Lower lobe of right lung (tissue), 2 donors: Measurements from ENCODE around the gene ORMDL3. TPM values are rescaled to one million over a fixed set of nuclear protein-coding genes. Genes with fewer than 3 reads are reported as not detected.

Experiments
- ATAC-seq, 2 donors: fragments of 200-7000 bp; cut with Tn5 transposase; one replicate each; pipeline ENCODE4 v1.9.1; 2020 to 2022; ENCODE audit warnings: mild to moderate bottlenecking in 2 of 2, moderate library complexity in 2 of 2
- DNase-seq: peaks from one replicate; pipeline ENCODE4 v3.0.0-alpha.2; 2020
- H3K27ac ChIP-seq: fragments of 200-600 bp; one replicate; pipeline ENCODE4 v1.8.0; 2022
- H3K27me3 ChIP-seq: fragments of 200-600 bp; one replicate; pipeline ENCODE4 v1.8.0; 2022; ENCODE audit warnings: low read depth
- H3K36me3 ChIP-seq: fragments of 200-600 bp; one replicate; pipeline ENCODE4 v1.8.0; 2022; ENCODE audit warnings: mild to moderate bottlenecking
- H3K4me1 ChIP-seq: fragments of 200-600 bp; one replicate; pipeline ENCODE4 v1.8.0; 2022
- H3K4me3 ChIP-seq: fragments of 200-600 bp; one replicate; pipeline ENCODE4 v1.8.0; 2022; ENCODE audit warnings: mild to moderate bottlenecking
- H3K9me3 ChIP-seq: fragments of 200-600 bp; one replicate; pipeline ENCODE4 v1.8.0; 2022
- intact Hi-C: fragments of 100-400 bp; cut with DNase I; formaldehyde crosslinking; loops from one replicate; pipeline ENCODE4 v1.11.0; 2022
- long read RNA-seq: library from polyadenylated mRNA; unstranded; transcript quantifications from one replicate; pipeline ENCODE4 v2.0.0, GENCODE V29; 2021
- total RNA-seq: library from RNA; stranded (reverse); fragmentation: NEBNext Ultra II Directional; extraction: Animal tissue kit (Norgen Biotek cat#: 25700); gene quantifications from one replicate; pipeline ENCODE4 v1.2.1, GENCODE V29; 2021
- TF ChIP-seq, protein P1 (sequence below): fragments of 200-600 bp; IDR thresholded peaks from one replicate; pipeline ENCODE4 v1.8.0; 2022; ENCODE audit warnings: antibody characterized with exemption, mild to moderate bottlenecking
- donor health status: DM: no; HTN: yes; CAD: no; lungs with severe emphysema.

ORMDL3 gene
- total RNA-seq = 61.3 TPM
- long read RNA-seq, partial matches to known transcripts = 2 of 13 reads
- long read RNA-seq, other reads (novel, unspliced or antisense) = 7 of 13 reads

DNA sequence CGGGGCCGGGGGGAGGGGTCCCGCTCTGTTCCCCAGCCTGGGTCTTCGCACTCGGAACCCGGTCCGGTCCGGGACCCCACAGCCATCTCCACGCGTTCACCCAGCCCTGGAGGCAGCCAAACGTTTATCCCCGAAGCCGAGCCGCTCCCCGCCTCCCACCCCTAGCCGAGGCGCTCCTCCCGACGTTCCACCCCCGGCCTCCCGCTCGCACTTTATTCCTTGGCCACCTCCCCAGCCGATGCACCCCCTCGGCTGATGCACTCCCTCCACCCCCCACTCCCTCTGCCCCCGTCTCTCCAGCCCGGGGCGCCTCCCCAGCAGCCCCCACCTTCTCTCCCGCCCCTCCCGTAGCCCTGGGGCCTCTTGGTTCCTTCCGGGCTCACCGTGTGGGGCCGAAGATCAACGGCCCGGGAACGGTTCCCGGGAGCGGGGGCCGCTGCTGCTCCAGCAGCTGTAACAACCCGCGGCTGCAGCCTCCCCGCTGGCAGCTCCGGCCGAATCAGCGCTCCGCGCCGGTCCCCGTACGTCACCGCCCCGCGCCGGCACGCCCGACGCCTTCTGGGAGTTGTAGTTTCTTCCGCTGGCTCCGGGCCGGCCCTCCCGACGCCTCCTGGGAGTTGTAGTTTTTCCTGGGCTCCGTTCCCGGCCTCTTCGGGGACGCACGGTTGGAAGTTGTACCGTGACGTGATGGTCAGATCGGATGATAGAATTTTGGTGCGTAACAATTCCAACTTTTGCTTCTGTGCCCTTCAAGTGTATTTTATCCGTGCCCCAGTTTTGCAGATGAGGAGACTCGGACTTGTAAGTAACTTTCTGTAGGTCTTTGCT lies at the start of gene ORMDL3, which contains the start of gene LRRC3C:
Gene ORMDL3 (minus strand): TSS at position 501 of the 828 bp plus-strand sequence. CDS start 3,398 bp downstream, outside the sequence.
Gene LRRC3C (plus strand): TSS at position 632 of the 828 bp plus-strand sequence. CDS start 13,792 bp downstream, outside the sequence.
- H3K27me3 ChIP-seq = no peaks in the 10 kb centered on the region
- TF ChIP-seq, protein P1, sequence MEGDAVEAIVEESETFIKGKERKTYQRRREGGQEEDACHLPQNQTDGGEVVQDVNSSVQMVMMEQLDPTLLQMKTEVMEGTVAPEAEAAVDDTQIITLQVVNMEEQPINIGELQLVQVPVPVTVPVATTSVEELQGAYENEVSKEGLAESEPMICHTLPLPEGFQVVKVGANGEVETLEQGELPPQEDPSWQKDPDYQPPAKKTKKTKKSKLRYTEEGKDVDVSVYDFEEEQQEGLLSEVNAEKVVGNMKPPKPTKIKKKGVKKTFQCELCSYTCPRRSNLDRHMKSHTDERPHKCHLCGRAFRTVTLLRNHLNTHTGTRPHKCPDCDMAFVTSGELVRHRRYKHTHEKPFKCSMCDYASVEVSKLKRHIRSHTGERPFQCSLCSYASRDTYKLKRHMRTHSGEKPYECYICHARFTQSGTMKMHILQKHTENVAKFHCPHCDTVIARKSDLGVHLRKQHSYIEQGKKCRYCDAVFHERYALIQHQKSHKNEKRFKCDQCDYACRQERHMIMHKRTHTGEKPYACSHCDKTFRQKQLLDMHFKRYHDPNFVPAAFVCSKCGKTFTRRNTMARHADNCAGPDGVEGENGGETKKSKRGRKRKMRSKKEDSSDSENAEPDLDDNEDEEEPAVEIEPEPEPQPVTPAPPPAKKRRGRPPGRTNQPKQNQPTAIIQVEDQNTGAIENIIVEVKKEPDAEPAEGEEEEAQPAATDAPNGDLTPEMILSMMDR = no peak
- intact Hi-C loops = no loop called here

GRCh38 chr17:39975801-39976200 lies 48.4 kb upstream of the ORMDL3 start:
- no peak overlapping the region for H3K27ac ChIP-seq
- DNase-seq (no peak), ATAC-seq (no peak)
- TF ChIP-seq, protein P1 = no peak
- H3K4me1 ChIP-seq = peaks cover 7% of the 10 kb centered on the region
- H3K27me3 ChIP-seq = no peaks in the 10 kb centered on the region
- no peak overlapping the region for H3K4me3 ChIP-seq
- H3K9me3 ChIP-seq = no peaks in the 10 kb centered on the region
- H3K36me3 ChIP-seq = no peaks in the 10 kb centered on the region
- intact Hi-C loops = no loop called here

More for the DNA sequence above, at the start of gene ORMDL3, which contains the start of gene LRRC3C:
- ATAC-seq (peak; percentile 92 to 95), DNase-seq (peak; percentile 95)
- Histone ChIP-seq H3K36me3 (peaks cover 19% of the 10 kb centered on the region), H3K27ac (peak within 1 kb of the TSS; percentile 96), H3K9me3 (no peaks in the 10 kb centered on the region), H3K4me3 (peak within 1 kb of the TSS; percentile 87), H3K4me1 (peaks cover 54% of the 10 kb centered on the region)

DNA sequence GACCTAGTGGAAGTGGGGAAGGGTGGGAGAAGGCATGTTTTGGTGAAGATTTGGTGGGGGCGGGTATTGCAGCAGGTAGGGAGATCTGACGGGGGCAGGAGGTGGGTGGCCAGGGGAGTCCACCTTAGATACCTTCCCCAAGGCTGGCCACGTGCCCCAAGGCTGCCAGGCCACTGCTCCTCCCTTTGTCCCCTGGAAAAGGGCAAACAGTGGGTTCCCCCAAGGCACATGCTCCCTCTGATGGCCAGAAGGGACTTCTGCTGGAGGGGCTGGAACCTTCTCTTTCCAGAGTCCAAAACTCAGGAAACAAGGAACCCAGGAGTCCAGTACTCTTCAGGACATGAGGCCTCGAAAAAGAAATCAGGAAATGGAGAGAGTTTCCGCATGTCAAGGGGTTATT lies 47.0 kb upstream of the ORMDL3 start:
- no peaks in the 10 kb centered on the region for H3K9me3 ChIP-seq
- ATAC-seq (no peak), DNase-seq (no peak)
- H3K27ac ChIP-seq = no peak overlapping the region
- H3K27me3 ChIP-seq = no peaks in the 10 kb centered on the region
- no peaks in the 10 kb centered on the region for H3K36me3 ChIP-seq
- H3K4me3 ChIP-seq = no peak overlapping the region
- intact Hi-C loops = no loop called here
- peaks cover 3% of the 10 kb centered on the region for H3K4me1 ChIP-seq
- TF ChIP-seq, protein P1 = no peak

DNA sequence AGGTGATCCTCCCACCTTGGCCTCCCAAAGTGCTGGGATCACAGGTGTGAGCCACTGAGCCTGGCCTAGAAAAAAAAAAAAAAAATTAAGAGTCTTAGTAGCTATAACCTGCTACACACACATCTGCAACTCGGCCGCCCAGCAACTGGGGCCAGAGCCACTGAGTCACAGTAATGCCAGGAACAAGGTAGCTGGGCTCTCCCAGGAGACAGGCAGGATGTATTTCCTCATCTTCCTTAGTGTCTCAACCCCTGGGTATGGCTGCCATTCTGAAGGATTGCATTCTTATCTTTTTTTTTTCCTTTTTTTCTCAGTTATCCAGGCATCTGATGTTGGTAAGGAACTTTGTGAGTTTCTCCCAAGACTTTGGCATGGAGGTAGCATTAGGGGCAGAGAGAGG lies 46.1 kb upstream of the ORMDL3 start:
- TF ChIP-seq, protein P1 = no peak
- intact Hi-C loops = no loop called here
- Histone ChIP-seq H3K4me3 (no peak overlapping the region), H3K36me3 (no peaks in the 10 kb centered on the region), H3K4me1 (no peaks in the 10 kb centered on the region), H3K9me3 (no peaks in the 10 kb centered on the region), H3K27ac (no peak overlapping the region), H3K27me3 (no peaks in the 10 kb centered on the region)
- DNase-seq (no peak), ATAC-seq (no peak)

DNA sequence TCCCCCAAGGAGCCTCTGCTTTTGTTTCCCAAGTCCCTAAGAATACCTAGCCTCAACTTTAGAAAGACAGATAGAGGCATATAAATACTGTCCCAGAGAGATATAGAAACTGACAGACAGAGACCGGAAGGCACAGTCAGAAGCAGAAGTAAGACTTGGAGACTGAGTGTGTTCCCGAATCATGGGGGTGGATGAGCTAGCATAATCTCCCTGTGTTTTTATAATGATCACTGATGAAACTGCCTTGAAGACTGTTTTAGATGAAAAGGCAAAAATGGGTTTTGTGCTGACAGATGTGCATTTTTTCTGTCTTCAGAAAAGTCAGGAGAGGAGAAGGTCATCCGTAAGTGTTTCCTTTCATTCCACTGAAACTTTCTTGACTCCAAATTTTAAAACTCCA lies 44.9 kb upstream of the ORMDL3 start:
- ATAC-seq (peak in 1 of 2 donors; percentile 52), DNase-seq (no peak)
- TF ChIP-seq, protein P1 = no peak
- no peak overlapping the region for H3K4me3 ChIP-seq
- no peaks in the 10 kb centered on the region for H3K36me3 ChIP-seq
- no peaks in the 10 kb centered on the region for H3K27me3 ChIP-seq
- H3K9me3 ChIP-seq = no peaks in the 10 kb centered on the region
- H3K27ac ChIP-seq = no peak overlapping the region
- intact Hi-C loops = no loop called here
- H3K4me1 ChIP-seq = no peaks in the 10 kb centered on the region
